NCI-H524 treated with DMSO at 0.1 percent for 48 hours (cell line): ENCODE measurements around the gene STEAP3.
A peak's percentile ranks its signal among the peaks of the same experiment; 100 is the strongest.

Source experiments
- DNase-seq: peaks from one replicate; lab custom pipeline; 2025; lab: John Stamatoyannopoulos, UW

The STEAP3 gene

GRCh38 chr2:119197529-119198239, 25.9 kb upstream of the STEAP3 start:
- DNase-seq, result no peak

GRCh38 chr2:119198240-119198840, 25.3 kb upstream of the STEAP3 start:
- DNase-seq, result no peak

- DNase-seq, result no peak
These were observed 21.8 kb upstream of the STEAP3 start for GRCh38 chr2:119201815-119202214.

DNA sequence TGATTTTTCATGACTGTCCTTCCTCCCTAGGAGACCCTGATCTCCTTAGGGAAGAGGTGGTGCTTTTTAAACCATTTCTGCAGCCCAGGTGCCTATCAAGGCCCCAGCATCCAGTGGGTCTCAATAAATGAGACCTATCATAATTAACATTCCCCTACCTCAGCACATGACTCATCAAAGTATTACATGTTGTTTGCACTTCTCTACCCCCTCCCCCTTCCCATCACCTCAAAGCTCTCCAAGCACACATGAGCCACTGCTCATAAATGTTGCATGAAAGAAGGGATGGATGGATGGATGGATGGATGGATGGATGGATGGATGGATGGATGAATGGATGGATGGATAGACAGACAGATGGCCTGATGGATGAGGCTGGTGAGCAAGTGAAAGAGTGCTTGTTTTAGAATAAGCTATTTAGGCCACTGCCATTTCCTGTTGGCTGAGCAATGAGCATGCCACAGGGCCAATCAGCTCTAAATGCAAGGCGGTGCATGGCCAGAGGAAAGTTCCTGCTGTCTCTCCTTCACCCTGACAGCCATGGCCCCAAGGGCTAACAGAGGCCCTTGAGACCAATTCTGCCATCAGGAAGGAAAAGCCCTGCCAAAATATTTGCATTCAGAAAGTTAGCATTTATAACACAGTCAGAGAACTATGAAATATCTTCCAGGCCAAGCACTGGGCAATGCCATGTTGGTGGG, 20.9 kb upstream of the STEAP3 start:
- DNase-seq, result no peak

GRCh38 chr2:119204525-119204924, 19.1 kb upstream of the STEAP3 start:
- DNase-seq, result no peak

DNA sequence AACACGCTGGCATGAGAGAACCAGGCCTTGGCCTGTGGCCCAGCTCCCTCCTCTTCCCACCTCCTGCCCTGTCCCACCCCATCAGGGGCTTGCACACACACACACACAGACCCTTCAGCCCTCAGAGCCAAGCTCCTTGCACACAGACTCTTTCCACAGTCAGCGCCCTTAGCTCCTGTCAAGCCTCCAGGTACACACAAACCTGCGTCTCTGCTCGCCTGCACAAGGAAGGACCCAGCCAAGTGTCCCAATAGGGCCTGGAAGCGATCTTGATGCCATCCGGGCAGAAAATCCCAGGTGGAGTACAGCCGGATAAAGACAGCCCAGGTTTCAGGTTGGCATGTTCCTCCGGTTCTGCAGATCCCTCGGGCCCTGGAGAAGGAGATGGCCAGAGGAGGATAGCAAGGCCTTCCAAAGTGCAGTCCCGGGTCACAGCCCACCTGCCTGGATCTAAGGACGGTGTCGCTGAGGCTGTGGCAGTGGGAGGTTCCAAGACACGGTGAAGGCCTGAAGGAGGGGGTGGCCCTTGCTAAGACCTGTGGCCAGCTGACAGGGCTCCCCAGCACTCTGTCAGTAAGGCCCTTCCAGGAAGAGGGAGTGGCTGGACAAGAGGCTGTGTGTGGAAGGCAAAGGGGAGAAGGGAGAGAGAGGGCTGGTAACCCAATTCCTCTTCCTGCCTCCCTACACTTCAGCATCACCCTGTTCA, 18.5 kb upstream of the STEAP3 start:
- DNase-seq, result no peak

DNA sequence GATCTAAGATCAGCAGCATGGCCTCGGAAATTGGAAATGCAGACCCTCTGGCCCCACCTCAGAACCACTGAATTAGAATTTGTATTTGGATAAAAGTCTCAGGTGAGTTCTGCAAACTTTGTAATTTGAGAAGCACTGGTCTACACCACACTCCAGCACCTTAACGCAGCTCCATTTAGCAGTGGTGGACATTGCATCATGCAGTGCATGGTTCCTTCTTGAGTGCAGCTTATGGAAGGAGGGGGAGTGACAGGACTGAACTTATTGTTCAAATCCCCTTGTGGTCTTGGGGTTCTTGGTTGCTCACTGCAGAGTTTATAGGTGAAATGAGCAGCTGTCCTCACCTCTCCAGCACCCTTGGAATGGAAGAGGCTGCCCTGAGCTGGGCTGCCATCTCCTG, 17.4 kb upstream of the STEAP3 start:
- no peak for DNase-seq

DNA sequence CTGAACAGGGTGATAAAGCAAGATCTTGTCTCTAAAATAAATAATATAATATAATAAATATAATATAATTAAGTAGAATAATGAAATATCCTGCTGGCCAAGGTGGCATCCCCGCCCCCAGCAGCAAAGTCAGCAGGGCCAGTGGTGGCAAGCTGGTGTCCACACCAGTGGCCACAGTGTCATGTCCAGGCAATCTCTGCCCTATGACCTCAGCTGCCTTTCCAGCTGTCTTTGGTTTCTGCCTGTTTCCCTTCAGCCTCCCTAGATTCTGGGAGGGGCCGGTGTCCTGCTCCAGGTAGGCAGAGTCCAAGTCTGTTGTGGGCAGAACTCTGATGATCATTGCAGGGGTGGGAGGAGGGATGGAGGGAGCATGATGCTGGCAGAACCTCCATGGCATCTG, 16.2 kb upstream of the STEAP3 start:
- no peak for DNase-seq

- DNase-seq, result no peak
These were observed 14.8 kb upstream of the STEAP3 start for GRCh38 chr2:119208791-119209203.

DNA sequence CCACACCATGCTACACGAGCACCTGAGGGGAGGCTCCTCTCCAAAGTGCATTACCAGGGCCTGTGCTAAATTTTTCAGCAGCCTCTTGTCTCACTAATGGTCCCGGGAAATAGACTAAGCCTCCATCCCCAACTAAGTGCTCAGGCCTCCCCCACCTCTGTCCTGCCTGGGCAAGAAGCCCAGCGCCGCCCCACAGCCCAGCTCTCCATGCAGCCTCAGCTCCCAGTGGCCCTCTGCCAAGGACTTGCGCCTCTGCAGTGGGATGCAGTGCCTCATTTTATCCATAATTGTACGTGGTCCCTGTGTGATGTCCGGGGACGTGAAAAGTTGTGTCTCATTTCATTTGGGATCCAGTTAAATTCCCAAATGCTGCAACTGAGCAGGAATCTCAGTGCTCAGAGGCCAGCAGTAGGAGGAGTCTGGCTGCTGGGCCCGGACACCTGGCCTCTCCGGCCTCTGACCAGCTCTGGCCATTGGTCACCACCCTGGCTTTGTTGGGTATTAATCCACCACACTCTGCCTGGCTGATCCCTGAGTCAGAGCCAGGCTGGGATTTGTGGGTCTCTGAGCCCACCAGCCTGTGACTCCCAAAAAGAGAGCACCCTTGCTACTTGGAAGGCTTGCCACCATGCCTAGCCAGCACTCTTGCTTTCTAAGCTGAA, 11.4 kb upstream of the STEAP3 start:
- no peak for DNase-seq

DNA sequence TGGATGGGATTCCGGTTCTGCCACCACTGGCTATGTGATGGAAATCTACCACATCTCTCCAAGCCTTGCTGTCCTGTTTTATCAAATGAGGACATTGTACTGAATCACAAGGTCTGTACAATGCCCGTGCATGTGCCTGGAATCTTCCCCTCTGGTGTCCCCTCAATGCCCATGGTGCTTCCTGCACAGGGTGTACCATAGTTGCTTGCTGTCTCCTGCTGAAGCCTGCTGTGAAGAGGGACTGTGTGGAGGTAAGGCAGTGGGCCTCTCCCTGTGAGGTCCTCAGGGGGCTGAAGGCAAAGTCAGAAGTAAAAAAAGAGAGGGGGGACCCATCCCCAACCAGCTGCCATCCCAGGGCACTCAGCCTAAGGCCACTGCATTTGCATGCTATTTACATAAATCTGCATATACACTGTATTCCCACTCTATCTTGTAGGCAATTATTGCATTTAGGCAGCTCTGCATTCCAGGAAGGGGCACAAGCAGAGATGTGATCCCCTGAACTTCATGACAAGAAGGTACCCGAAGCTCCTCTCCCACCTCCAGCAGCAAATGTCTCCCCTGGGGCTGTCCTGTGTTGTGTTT, 9.1 kb upstream of the STEAP3 start:
- no peak for DNase-seq

- no peak for DNase-seq
These were observed 6.6 kb upstream of the STEAP3 start for GRCh38 chr2:119216994-119217393.

- peak; percentile 67 for DNase-seq
These were observed 5.1 kb upstream of the STEAP3 start for GRCh38 chr2:119218478-119219064.

DNA sequence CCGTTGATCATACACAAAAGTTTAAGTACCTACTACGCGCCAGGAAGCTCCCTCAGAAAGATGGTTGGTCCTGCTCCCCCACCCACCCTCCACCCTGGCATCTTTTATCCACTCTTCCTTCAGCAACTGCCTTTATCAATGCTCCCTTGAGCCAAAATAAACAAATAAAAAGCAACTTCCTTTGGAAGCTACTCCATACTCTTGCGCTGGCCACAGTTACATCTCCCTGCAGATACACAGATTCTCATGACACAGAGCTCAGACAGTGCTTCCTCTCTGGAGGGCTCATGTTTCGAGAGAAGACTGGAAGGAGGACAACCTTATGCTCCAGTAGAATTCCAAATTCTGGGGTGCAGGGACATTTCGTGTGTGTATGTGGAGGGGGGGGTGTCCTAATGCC, 3.8 kb upstream of the STEAP3 start:
- no peak for DNase-seq

- DNase-seq, result no peak
These were observed 2.8 kb upstream of the STEAP3 start for GRCh38 chr2:119220720-119221301.

GRCh38 chr2:119221609-119222008, 2.0 kb upstream of the STEAP3 start:
- DNase-seq, result no peak

- DNase-seq, result no peak
These were observed 1.4 kb upstream of the STEAP3 start for GRCh38 chr2:119222213-119222612.

DNA sequence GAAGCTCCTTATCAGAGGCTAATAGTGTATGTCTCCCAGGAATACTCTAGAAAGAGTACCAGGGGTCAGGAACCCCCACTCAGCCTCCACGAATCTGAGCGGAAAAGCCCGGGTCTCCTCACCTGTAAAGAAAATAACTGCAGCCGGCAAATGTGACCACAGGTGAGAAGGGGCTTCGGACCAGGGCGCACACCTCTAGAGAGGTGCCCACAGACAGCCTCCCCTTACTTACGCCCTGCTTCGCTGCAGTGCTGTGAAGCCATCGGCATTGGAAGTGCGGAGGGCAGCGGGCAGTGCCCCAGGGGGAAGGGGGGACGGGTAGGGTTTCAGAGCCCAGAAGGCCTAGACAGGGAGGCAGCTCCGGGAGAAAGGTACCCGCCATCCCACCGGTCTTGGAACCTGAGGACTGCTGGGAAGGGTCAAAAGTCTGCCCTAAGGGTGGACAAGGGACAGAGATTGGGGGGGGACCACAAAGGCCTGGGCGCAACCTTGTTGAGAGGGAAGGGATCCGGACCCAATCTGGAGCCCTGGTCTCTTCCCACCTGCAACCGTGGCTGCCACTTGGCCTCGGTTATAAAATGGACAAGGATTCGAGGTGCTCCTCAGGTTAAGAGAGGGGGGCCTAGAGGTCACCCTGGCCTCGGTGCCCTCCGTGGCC, 642 bp upstream of the STEAP3 start:
- DNase-seq, result no peak

- DNase-seq, result no peak
These were observed 914 bp downstream of the STEAP3 start for GRCh38 chr2:119224391-119225104.
